ENCODE results near the gene RTKN2. TPM values are rescaled to one million over a fixed set of nuclear protein-coding genes. Genes with fewer than 3 reads are reported as not detected.
"Not testable (repeated sequence)": the region's sequence is repeated elsewhere in the genome, so short reads cannot be mapped to it uniquely, and the experiment has no call there.

Gene RTKN2, protein sequence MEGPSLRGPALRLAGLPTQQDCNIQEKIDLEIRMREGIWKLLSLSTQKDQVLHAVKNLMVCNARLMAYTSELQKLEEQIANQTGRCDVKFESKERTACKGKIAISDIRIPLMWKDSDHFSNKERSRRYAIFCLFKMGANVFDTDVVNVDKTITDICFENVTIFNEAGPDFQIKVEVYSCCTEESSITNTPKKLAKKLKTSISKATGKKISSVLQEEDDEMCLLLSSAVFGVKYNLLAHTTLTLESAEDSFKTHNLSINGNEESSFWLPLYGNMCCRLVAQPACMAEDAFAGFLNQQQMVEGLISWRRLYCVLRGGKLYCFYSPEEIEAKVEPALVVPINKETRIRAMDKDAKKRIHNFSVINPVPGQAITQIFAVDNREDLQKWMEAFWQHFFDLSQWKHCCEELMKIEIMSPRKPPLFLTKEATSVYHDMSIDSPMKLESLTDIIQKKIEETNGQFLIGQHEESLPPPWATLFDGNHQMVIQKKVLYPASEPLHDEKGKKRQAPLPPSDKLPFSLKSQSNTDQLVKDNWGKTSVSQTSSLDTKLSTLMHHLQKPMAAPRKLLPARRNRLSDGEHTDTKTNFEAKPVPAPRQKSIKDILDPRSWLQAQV
- polyA plus RNA-seq (2013, experiment 1 of 2; ENCODE audit: insufficient read length) = 3.3 TPM
- polyA plus RNA-seq (2013, experiment 2 of 2; ENCODE audit: insufficient read length) = 1.1 TPM

DNA sequence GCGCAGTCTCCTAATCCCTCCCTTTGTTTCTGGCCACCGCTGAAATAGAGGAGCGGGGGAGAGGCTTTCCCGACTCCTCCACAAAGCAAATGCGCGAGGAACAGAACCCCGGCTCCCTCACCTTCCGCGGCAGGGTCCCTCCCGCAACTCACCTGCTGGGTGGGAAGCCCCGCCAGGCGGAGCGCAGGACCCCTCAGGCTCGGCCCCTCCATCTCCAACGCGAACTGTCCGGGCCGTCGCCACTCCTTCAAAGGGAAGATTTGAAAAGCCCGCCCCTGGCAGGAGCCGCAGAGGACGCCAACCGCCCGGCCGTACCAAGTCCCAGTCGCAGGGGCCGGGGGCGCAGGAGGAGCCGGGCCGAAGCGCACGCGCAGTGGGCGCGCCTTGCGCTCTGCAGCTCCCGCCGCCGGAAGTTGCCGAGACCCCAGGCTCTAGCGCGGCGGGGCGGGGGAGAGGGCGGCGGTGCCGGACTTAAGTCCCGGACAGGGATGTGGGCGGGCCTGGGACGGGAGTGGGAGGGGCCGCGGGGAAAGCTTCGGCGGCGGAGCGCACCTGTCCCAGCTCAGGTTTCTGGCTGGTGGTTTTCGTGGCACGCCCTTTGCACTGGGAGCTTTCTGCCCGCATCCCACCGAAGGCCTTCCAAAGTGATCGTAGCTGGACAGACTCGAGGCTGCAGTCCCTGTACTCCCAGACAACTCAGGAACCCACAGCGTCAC lies at the start of gene RTKN2:
TSS of gene RTKN2 (minus strand) at position 446 of the 716 bp plus-strand sequence. CDS start at position 212, 234 bp downstream.
- peak; percentile 84 for DNase-seq

DNA sequence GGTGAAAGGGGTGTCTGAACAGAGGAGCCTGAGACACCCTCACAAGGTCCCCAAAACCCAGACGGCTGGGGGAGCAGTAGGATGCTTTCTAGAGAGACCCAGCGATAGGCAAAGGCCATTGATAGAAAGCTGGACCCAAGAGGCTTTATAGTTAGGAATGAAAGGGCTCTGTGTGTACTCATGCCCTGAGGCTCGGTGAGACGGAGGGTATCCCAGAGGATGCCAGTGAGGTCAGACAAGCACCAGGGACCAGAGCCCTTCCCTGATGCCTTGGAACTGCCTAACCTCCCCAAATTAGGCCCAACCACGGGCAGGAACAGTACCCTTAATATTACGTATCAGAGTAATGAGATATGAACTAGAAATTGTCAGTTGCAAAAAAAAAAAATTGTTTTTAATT lies 48.6 kb upstream of the RTKN2 start:
- DNase-seq = no peak

DNA sequence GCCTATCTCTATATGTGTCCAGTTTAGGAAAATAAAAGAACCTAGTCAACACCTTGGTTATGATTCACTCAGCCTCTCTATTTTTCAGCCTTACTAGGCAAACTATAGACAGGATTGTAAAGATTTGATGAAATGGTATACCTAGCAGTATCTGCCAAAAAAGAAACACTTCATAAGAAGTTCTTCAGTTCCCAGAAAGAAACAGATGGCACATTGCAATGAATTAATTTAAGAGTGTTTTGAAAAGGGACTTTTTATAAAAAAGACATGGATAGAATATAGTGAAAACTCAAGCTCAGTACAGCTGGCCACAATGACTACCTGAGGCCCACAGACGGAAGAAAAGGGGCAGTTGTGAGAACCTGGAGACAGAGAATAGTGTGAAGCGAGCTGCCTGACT lies 40.6 kb upstream of the RTKN2 start:
- no peak for DNase-seq

DNA sequence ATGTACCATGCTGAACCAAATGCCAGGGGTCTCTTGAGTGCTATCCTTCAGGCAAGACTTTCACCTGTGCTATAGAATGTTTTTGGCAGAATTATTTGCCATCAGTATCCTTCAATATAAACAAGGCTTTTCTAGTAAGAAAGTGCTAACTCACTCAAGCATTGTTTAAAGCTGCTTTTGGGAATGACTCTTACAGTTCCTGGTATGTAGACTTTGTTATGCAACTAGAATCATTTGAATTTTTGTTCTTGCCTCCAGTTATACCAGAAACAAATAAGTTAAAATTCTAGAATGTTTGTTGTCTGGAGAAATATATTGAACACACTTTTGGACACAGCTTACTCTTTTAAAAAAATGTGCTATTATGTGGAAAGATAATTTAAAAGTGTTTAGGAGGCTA lies 39.5 kb upstream of the RTKN2 start:
- DNase-seq = no peak

DNA sequence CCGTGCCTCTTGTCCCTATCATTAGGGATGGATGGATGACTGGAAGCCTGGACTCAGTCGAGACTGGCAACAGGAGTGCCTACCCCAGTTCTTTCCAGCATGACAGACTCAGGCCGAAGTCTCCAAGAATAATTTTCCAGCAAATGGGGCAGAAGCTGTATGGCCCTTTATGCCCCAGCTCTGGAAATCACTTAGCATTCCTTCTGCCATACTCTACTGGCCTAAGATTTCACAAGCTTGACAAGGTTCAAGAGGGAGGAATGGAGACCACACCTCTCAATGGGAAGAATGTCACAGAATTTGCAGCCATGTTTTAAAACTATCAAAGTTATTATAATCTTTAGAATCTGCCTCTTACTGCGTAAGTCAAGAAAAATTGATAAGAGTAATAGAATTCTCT lies 39.0 kb upstream of the RTKN2 start:
- no peak for DNase-seq

DNA sequence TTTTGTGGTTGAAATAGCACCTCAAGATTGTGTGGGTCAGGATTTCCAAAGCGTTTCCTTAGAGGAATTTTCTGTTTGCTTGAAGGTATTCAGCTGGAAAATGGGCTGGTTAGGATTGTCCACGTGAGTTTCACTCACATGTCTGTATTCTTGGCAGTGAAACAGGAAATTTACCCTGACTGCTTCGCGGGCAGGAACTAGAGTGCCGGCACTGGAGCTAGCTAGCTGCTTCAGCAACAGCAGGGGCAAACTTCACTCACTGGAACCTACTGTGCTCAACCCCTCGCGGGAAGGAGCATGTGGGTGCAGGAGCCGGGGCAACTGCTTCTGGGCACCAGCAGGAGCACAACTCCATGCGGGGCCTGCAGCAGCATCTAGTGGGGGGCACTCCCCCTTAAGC lies 38.0 kb upstream of the RTKN2 start:
- DNase-seq = no peak

DNA sequence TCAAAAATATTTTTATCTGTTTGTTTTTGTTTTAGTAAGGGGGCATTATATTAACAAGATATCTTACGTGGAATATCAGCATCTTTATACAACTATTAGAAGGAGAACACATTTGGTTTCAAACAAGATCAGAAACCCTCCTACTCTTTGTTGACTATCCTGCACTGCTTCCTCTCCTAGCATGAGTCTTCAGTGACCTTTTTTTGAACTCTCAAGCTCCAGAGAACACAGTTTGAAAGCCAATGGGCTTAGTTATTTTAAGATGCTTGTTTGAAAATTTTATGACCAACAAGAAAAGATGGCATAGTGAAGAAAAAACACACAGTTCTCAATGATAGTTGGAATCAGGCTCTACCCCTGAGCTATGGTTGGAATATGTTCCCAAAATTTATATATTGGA lies 37.2 kb upstream of the RTKN2 start:
- peak; percentile 6 for DNase-seq

DNA sequence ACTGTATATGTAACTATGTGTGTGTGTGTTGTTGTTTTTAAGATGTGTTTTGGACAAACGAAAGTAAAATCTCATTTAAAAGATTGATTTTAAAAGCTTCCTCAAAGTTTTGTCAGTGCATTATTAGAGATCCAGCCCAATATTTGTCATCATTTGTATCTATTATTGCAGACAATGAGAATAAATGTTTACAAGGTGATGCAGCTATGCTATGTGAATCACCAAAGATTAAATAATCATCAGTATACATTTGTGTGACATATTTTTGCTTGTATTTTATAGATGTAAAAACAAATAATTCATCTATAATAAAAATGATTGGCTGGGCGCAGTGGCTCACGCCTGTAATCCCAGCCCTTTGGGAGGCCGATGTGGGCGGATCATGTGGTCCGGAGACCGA lies 35.3 kb upstream of the RTKN2 start:
- DNase-seq = no peak

DNA sequence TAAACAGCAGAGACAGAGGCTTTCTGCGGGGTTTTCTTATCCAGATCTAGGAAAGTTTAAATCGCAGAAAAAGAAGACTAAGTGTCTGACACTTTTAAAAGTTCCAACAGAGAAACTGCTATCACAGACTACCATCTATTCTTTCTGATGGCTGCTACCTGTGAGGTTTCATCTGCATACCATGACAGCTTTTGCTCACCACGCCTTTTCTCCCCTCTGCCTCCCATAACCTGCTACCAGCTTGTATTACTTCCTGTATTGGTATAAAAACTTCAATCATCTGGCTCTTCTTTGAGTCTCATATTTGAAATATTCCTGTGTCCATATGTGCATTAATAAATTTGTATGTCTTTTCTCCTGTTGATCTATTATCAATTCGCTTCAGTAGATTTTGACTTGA lies 34.1 kb upstream of the RTKN2 start:
- DNase-seq = no peak

DNA sequence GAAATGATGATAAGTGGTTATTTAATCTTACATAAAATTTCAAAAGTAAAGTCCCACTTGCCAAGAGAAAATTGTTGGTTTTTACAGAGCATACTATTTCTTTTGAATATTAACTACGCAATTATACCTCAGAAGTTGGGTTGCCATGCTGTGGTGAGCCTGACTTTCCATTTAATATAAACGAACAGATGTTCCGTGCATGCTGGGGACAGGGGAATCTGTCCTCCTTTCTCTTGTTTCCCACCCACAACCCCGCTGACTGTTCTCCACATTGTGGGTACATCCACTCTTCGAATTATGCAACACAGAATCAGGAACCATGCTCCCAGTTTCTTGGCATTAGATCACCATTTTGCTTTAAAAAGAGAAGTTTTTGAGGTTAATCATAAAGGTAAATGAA lies 29.2 kb upstream of the RTKN2 start:
- DNase-seq = no peak

DNA sequence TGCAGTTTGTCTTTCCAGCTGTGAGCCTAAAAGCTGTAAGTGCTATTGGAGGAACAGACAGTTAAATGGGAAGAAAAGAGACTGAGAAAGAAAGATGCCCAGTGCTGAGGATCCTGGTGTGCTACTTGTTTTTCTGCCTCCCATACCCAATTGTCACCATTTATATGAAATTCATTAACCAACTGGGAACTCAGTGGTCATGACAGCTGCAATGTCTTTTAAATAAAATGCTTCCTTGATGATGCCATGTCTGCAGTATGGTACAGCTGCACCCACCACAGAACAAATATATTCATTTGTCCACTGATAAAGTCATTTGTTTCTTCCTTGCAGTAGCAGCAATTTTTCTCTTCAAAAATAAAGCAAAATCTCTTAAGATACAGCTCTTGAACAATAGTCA lies 15.6 kb upstream of the RTKN2 start:
- DNase-seq = no peak

DNA sequence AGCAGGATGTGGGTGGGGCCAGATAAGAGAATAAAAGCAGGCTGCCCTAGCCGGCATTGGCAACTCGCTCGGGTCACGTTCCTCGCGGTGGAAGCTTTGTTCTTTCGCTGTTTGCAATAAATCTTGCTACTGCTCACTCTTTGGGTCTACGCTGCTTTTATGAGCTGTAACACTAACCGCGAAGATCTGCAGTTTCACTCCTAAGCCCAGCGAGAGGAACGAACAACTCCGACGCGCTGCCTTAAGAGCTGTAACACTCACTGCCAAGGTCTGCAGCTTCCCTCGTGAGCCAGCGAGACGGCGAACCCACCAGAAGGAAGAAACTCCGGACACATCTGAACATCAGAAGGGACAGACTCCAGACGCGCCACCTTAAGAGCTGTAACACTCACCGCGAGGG lies 12.7 kb upstream of the RTKN2 start:
- not testable (repeated sequence) for DNase-seq

DNA sequence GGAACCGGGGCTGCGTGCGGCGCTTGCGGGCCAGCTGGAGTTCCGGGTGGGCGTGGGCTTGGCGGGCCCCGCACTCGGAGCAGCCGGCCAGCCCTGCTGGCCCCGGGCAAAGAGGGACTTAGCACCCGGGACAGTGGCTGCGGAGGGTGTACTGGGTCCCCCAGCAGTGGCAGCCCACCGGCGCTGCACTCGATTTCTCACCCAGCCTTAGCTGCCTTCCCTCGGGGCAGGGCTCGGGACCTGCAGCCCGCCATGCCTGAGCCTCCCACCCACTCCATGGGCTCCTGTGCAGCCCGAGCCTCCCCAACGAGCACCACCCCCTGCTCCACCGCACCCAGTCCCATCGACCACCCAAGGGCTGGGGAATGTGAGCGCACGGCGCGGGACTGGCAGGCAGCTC lies 11.7 kb upstream of the RTKN2 start:
- DNase-seq = not testable (repeated sequence)

DNA sequence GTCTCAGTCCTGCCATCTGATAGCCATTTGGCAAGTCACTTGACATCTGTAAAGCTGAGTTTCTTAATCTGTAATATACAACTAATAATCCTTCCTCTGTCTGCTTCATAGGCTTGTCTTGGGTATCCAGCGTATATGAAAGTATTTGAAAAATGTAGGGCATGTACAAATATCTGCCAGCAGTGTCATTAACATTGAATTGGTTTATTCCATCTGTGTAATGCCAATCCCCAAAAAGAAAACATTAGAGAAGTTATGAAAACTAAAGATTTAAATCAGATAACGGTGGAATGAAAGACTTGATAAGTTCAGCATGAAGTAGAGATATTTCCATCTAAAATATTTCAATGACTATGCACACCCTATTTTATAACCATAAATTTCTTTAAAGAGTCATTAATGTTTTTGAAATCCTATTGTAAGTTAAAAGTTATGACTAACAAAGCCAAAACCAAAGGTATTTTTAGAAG lies 9.8 kb upstream of the RTKN2 start:
- peak; percentile 79 for DNase-seq

DNA sequence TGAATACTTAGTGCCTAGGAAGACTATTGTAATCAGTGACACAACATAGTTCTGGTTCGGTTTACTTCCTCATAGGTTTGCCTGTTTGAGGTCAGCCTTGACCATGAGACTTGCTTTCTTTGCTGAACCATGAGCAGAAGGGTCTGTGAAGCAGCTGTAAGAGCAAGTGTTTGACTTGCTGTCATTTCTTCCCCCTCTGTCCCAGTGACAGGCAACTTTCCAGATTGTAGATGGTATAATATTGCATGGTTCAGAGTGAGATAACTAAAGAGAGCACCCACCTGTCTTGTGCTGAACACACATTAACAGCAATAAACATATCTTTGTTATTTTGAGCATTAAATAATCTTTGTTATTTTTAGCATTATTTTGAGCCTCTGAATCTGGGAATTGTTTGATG lies 9.3 kb upstream of the RTKN2 start:
- DNase-seq = no peak

DNA sequence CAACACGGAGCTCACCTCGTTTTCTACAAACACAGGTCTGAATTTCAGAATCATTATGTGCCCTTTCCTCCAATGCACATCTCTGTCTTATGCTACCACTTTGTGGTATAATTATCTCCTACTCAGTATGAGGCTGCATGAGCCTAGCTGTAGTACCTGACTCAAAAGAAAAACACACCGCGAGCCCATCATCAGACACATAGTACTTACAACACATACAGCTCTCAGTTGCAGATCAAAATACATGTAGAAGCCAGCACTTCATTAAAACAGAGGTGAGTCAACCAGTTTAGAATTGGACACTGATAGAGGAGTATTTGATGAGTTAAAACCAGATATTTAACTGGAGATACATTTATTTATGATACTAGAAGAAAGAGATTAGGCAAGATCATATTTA lies 1.4 kb upstream of the RTKN2 start:
- no peak for DNase-seq

DNA sequence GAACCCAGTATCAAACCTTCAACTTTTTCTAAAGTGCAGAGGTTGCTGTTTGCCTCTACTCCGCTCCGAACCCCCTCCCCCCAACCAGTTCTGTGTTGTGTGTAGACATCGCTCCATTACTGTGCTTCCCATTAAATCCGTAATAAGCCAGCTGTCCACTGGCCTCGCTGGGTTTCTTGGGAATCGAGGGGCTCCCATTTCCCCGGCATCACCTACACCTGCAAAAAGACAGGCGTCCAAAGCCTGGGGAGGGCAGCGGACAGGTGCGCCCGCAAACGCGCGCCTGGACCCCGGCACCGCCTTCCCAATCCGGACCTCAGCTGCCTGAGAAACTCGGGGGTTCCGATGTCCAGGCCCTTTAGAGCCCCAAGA lies 631 bp downstream of the RTKN2 start:
- DNase-seq = no peak

DNA sequence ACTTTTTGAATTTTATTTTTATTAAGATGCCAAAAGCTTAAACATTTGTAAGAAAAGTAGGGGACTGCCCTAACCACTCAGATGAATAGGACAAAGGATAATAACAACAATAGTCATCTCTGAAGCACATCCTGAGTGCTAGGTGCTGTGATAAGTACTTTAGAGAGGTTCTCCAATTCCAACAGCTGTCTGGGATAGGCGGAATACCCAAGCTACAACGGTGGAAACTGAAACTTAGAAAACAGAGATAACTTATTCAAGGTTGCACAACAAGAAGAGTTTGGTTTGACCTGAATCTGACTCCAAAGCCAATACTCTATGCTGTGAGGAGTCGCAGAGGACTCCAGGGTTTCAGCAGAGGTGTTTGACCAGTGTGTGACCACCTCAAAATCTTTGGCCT lies 2.0 kb downstream of the RTKN2 start:
- DNase-seq = no peak

DNA sequence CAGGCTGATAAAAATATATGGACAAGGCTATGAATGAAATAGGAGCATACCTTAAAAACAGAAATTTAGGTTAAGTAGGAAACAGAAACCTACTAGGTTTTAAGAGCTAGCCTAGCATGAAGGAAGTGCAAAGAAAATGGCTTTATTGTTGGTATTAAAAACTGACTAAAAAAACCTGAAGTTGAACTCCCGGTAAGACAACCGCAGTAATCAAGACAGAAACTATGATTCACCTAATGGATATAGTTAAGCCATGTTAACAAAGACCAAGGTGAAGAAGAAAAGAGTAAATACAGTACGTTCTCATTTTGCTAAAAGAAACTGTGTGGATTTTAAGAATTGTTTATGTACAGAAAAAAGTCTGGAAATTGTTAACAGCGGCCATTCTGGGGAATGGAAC lies 2.5 kb downstream of the RTKN2 start:
- DNase-seq = no peak

DNA sequence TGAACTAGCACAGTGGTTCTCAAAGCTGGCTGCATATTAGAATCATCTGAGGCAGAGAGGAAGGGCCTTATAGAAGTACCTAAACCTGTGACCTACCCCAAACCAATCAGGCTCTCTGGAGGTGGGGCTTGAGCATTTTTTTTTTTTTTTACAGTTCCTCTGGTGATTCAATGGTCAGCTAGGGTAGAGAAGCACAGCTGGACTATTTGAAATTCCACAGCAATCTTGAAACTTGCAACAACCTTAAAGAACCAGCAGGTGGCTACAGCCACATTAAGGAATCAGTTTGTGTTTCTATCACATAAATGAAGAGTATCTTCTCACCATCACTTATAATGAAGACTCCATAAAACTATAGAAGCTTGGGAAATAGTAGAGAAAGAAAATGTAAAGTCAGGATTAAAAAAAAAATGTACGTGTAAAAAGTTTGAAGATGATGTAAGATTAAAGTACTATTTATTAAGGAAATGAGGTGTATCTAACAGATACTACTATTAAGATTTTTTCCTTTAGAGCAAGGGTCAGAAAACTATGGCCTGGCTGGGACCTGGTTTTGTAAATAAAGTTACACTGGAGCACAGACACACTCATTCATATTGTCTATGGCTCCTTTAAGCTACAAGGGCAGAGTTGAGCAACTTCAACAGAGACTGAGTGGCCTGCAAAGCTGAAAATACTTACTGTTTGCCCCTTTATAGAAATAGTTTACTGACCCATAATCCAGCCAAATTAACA lies 3.8 kb downstream of the RTKN2 start:
- DNase-seq = peak; percentile 86

DNA sequence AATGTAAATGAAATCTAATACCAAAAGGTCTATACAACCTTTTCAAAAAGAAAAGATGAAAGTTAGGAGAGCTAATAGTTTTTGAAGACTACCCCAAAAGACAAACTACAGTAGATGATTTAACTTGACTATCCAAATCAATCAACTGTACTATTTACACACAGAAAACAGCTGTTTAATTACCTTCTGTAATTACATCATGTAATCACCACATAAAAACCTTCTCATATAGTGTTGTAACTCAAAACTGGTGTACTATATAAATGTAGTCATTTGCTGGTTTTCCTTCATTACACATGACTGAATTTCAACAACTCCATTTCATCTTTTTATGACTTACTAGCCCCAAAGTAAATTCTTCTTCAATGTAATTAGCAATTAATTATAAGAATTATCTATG lies 4.5 kb downstream of the RTKN2 start:
- DNase-seq = no peak

DNA sequence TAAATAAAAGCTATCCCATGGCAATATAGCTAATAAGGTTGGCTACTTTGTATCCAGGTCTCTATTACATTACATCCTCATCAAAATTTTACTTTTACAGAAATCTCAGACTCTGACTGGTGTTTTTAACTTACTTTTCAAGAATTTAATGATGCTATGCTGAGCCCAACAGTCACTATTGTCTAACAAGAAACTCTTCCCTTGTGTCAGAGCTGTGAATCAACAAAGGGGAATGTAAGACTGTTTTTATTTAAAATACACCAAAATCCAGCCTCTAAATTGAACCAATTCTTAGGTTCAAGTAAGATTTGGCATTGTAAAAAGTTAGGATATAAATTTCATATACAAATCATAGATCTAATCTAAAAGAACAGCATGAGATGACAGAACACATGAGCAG lies 7.0 kb downstream of the RTKN2 start:
- DNase-seq = peak; percentile 58

DNA sequence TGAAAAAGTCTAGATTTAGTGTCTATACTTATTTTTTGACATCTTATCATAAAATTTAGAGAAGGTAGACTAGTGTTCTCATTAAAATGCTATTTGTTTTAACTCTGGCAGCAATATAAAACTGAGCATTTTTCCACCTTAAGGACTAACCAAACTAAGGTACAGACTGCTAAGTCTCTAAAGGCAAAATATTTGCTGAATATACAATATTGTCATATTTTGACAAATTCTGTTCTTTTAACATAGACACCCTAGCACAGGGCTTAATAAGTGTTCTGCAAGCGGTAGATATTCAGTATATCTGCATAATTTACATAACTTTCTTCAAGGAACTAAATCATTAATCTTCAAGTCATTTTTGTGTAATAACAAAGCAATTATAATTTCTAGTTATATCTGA lies 8.6 kb downstream of the RTKN2 start:
- DNase-seq = no peak
